ENCODE measurements around the gene TANGO2.

The TANGO2 gene

GRCh38 chr22:20046730-20047129 is 25.8 kb downstream of the TANGO2 start:
- no peak for DNase-seq (ENCODE audit: low read depth)
- no peak overlapping the region for H3K9ac ChIP-seq (ENCODE audit: low read length)
- no peaks in the 10 kb centered on the region for H3K4me1 ChIP-seq (ENCODE audit: control insufficient read depth, insufficient read depth, low read length)
- no peaks in the 10 kb centered on the region for H3K27me3 ChIP-seq (replicated peaks; ENCODE audit: control insufficient read depth, insufficient read depth, low read length)
- H3K4me3 ChIP-seq (ENCODE audit: low read length): no peak overlapping the region
- peaks cover 51% of the 10 kb centered on the region for H3K36me3 ChIP-seq (ENCODE audit: control insufficient read depth, insufficient read depth, low read length, severe bottlenecking)
- no peaks in the 10 kb centered on the region for H3K9me3 ChIP-seq (ENCODE audit: control insufficient read depth, low read length)

GRCh38 chr22:20051927-20052308 is 31.0 kb downstream of the TANGO2 start:
- no peaks in the 10 kb centered on the region for H3K9me3 ChIP-seq (ENCODE audit: control insufficient read depth, low read length)
- H3K36me3 ChIP-seq (ENCODE audit: control insufficient read depth, insufficient read depth, low read length, severe bottlenecking): peaks cover 69% of the 10 kb centered on the region
- H3K4me1 ChIP-seq (ENCODE audit: control insufficient read depth, insufficient read depth, low read length): no peaks in the 10 kb centered on the region
- H3K27me3 ChIP-seq (replicated peaks; ENCODE audit: control insufficient read depth, insufficient read depth, low read length): no peaks in the 10 kb centered on the region
- H3K9ac ChIP-seq (ENCODE audit: low read length): no peak overlapping the region
- no peak overlapping the region for H3K4me3 ChIP-seq (ENCODE audit: low read length)
- no peak for DNase-seq (ENCODE audit: low read depth)

GRCh38 chr22:20052309-20053259 is 31.7 kb downstream of the TANGO2 start:
- Histone ChIP-seq H3K9ac (ENCODE audit: low read length) (no peak overlapping the region), H3K4me1 (ENCODE audit: control insufficient read depth, insufficient read depth, low read length) (no peaks in the 10 kb centered on the region), H3K27me3 (replicated peaks; ENCODE audit: control insufficient read depth, insufficient read depth, low read length) (no peaks in the 10 kb centered on the region), H3K9me3 (ENCODE audit: control insufficient read depth, low read length) (no peaks in the 10 kb centered on the region), H3K36me3 (ENCODE audit: control insufficient read depth, insufficient read depth, low read length, severe bottlenecking) (peaks cover 72% of the 10 kb centered on the region), H3K4me3 (ENCODE audit: low read length) (no peak overlapping the region)
- no peak for DNase-seq (ENCODE audit: low read depth)

- H3K4me1 ChIP-seq (ENCODE audit: control insufficient read depth, insufficient read depth, low read length): no peaks in the 10 kb centered on the region
- DNase-seq (ENCODE audit: low read depth): no peak
- no peak overlapping the region for H3K9ac ChIP-seq (ENCODE audit: low read length)
- peaks cover 74% of the 10 kb centered on the region for H3K36me3 ChIP-seq (ENCODE audit: control insufficient read depth, insufficient read depth, low read length, severe bottlenecking)
- no peaks in the 10 kb centered on the region for H3K9me3 ChIP-seq (ENCODE audit: control insufficient read depth, low read length)
- no peaks in the 10 kb centered on the region for H3K27me3 ChIP-seq (replicated peaks; ENCODE audit: control insufficient read depth, insufficient read depth, low read length)
- H3K4me3 ChIP-seq (ENCODE audit: low read length): no peak overlapping the region
These were observed 32.6 kb downstream of the TANGO2 start for GRCh38 chr22:20053407-20054033.

GRCh38 chr22:20054034-20054427 is 33.1 kb downstream of the TANGO2 start:
- no peak for DNase-seq (ENCODE audit: low read depth)
- Histone ChIP-seq H3K4me3 (ENCODE audit: low read length) (no peak overlapping the region), H3K27me3 (replicated peaks; ENCODE audit: control insufficient read depth, insufficient read depth, low read length) (no peaks in the 10 kb centered on the region), H3K36me3 (ENCODE audit: control insufficient read depth, insufficient read depth, low read length, severe bottlenecking) (peaks cover 76% of the 10 kb centered on the region), H3K9me3 (ENCODE audit: control insufficient read depth, low read length) (no peaks in the 10 kb centered on the region), H3K9ac (ENCODE audit: low read length) (no peak overlapping the region), H3K4me1 (ENCODE audit: control insufficient read depth, insufficient read depth, low read length) (no peaks in the 10 kb centered on the region)

- no peak overlapping the region for H3K4me3 ChIP-seq (ENCODE audit: low read length)
- peaks cover 78% of the 10 kb centered on the region for H3K36me3 ChIP-seq (ENCODE audit: control insufficient read depth, insufficient read depth, low read length, severe bottlenecking)
- H3K9me3 ChIP-seq (ENCODE audit: control insufficient read depth, low read length): no peaks in the 10 kb centered on the region
- no peaks in the 10 kb centered on the region for H3K4me1 ChIP-seq (ENCODE audit: control insufficient read depth, insufficient read depth, low read length)
- no peaks in the 10 kb centered on the region for H3K27me3 ChIP-seq (replicated peaks; ENCODE audit: control insufficient read depth, insufficient read depth, low read length)
- DNase-seq (ENCODE audit: low read depth): no peak
- H3K9ac ChIP-seq (ENCODE audit: low read length): no peak overlapping the region
These were observed 33.6 kb downstream of the TANGO2 start for GRCh38 chr22:20054485-20054884.

GRCh38 chr22:20055144-20055543 is 34.2 kb downstream of the TANGO2 start:
- Histone ChIP-seq H3K36me3 (ENCODE audit: control insufficient read depth, insufficient read depth, low read length, severe bottlenecking) (peaks cover 79% of the 10 kb centered on the region), H3K4me3 (ENCODE audit: low read length) (no peak overlapping the region), H3K9ac (ENCODE audit: low read length) (no peak overlapping the region), H3K4me1 (ENCODE audit: control insufficient read depth, insufficient read depth, low read length) (no peaks in the 10 kb centered on the region), H3K9me3 (ENCODE audit: control insufficient read depth, low read length) (no peaks in the 10 kb centered on the region), H3K27me3 (replicated peaks; ENCODE audit: control insufficient read depth, insufficient read depth, low read length) (no peaks in the 10 kb centered on the region)
- DNase-seq (ENCODE audit: low read depth): no peak

- no peak for DNase-seq (ENCODE audit: low read depth)
- Histone ChIP-seq H3K9me3 (ENCODE audit: control insufficient read depth, low read length) (no peaks in the 10 kb centered on the region), H3K27me3 (replicated peaks; ENCODE audit: control insufficient read depth, insufficient read depth, low read length) (no peaks in the 10 kb centered on the region), H3K9ac (ENCODE audit: low read length) (no peak overlapping the region), H3K4me1 (ENCODE audit: control insufficient read depth, insufficient read depth, low read length) (no peaks in the 10 kb centered on the region), H3K4me3 (ENCODE audit: low read length) (no peak overlapping the region), H3K36me3 (ENCODE audit: control insufficient read depth, insufficient read depth, low read length, severe bottlenecking) (peaks cover 83% of the 10 kb centered on the region)
These were observed 34.7 kb downstream of the TANGO2 start for GRCh38 chr22:20055654-20056053.

- H3K27me3 ChIP-seq (replicated peaks; ENCODE audit: control insufficient read depth, insufficient read depth, low read length): no peaks in the 10 kb centered on the region
- peaks cover 87% of the 10 kb centered on the region for H3K36me3 ChIP-seq (ENCODE audit: control insufficient read depth, insufficient read depth, low read length, severe bottlenecking)
- no peaks in the 10 kb centered on the region for H3K4me1 ChIP-seq (ENCODE audit: control insufficient read depth, insufficient read depth, low read length)
- no peak overlapping the region for H3K9ac ChIP-seq (ENCODE audit: low read length)
- no peaks in the 10 kb centered on the region for H3K9me3 ChIP-seq (ENCODE audit: control insufficient read depth, low read length)
- no peak for DNase-seq (ENCODE audit: low read depth)
- no peak overlapping the region for H3K4me3 ChIP-seq (ENCODE audit: low read length)
These were observed 35.3 kb downstream of the TANGO2 start for GRCh38 chr22:20056161-20056560.

- no peak overlapping the region for H3K9ac ChIP-seq (ENCODE audit: low read length)
These were observed 35.9 kb downstream of the TANGO2 start for GRCh38 chr22:20056696-20057386.

GRCh38 chr22:20057596-20058268 is 36.8 kb downstream of the TANGO2 start:
- DNase-seq (ENCODE audit: low read depth): no peak
- Histone ChIP-seq H3K36me3 (ENCODE audit: control insufficient read depth, insufficient read depth, low read length, severe bottlenecking) (peaks cover 86% of the 10 kb centered on the region), H3K27me3 (replicated peaks; ENCODE audit: control insufficient read depth, insufficient read depth, low read length) (no peaks in the 10 kb centered on the region), H3K9me3 (ENCODE audit: control insufficient read depth, low read length) (no peaks in the 10 kb centered on the region), H3K4me1 (ENCODE audit: control insufficient read depth, insufficient read depth, low read length) (no peaks in the 10 kb centered on the region), H3K9ac (ENCODE audit: low read length) (no peak overlapping the region), H3K4me3 (ENCODE audit: low read length) (no peak overlapping the region)

More at GRCh38 chr22:20056696-20057386, 35.9 kb downstream of the TANGO2 start:
- H3K27me3 ChIP-seq (replicated peaks; ENCODE audit: control insufficient read depth, insufficient read depth, low read length): no peaks in the 10 kb centered on the region
- H3K4me3 ChIP-seq (ENCODE audit: low read length): no peak overlapping the region
- H3K4me1 ChIP-seq (ENCODE audit: control insufficient read depth, insufficient read depth, low read length): no peaks in the 10 kb centered on the region
- no peak for DNase-seq (ENCODE audit: low read depth)
- no peaks in the 10 kb centered on the region for H3K9me3 ChIP-seq (ENCODE audit: control insufficient read depth, low read length)
- H3K36me3 ChIP-seq (ENCODE audit: control insufficient read depth, insufficient read depth, low read length, severe bottlenecking): peaks cover 87% of the 10 kb centered on the region

Measured in adipocyte (in vitro differentiated cells).